ENCODE measurements around the gene THSD4. TPM values are rescaled to one million over a fixed set of nuclear protein-coding genes. Genes with fewer than 3 reads are reported as not detected.

Gene THSD4
- total and polyA plus RNA-seq, 2 of the 4 experiments (the other 2 are of a cell fraction): 25.5 to 31.1 TPM

DNA sequence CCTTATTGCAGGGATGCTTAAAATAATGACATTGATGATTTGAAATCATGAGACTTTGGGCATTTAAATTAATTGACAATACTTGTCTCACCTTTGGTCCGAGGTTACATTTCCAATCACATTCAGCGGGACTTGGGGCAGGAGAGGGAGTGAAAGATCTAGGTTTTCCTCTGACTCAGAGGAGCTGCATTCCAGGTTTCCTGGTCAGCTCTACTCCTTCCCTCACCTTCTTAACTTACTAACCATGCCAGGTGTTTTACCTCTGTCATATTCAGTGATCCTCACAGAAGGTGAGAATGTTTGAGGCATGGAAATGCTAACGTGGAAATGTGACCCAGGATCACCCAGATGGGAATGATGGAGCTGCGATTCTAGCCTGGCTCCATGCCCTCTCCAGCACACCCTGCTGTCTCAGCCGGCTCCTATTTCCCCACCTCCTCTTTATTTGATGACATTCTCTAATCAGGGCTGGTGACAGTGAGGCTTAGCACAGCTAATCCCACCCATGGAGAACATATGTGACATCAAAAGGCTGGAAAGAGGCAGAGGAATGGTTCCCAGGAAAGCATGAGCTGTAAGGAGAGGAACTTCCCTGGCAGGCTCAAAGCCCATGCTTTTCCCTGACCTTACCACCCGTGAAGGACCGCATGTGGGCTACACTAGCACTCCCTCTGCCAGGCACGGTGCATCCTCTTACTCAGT lies 38.7 kb downstream of the THSD4 start:
- Histone ChIP-seq H4K8ac (ENCODE audit: low read depth in 2 of 2, low read length in 2 of 2) (no peak overlapping the region), H2AFZ (replicated peaks; ENCODE audit: low read length, poor library complexity) (no peak overlapping the region), H3K27ac (ENCODE audit: insufficient read depth, low read length) (no peak overlapping the region), H3K9me3 (ENCODE audit: control insufficient read depth, insufficient read depth, low read length) (no peaks in the 10 kb centered on the region), H2BK120ac (ENCODE audit: low read depth, low read length) (no peak overlapping the region), H3K4ac (ENCODE audit: low read depth, low read length) (no peak overlapping the region), H2BK15ac (ENCODE audit: low read depth, low read length) (no peak overlapping the region), H3K18ac (ENCODE audit: low read depth, low read length) (no peak overlapping the region), H3K36me3 (ENCODE audit: control insufficient read depth, insufficient read depth, low read length) (peaks cover 23% of the 10 kb centered on the region), H2AK9ac (replicated peaks; ENCODE audit: low read depth, low read length, poor library complexity) (no peak overlapping the region), H2AK5ac (ENCODE audit: low read depth, low read length) (no peak overlapping the region), H2BK5ac (ENCODE audit: low read depth, low read length, poor library complexity, severe bottlenecking) (no peak overlapping the region), H3K9ac (ENCODE audit: low read depth, low read length) (no peak overlapping the region), H3K4me1 (ENCODE audit: control insufficient read depth, insufficient read depth, low read length) (peaks cover 20% of the 10 kb centered on the region), H3K79me1 (ENCODE audit: low read depth in 1 of 2, low read length in 2 of 2) (peaks cover 8 to 46% of the 10 kb centered on the region in 2 experiments; a peak in 3 of 4 replicates), H3K14ac (replicated peaks; ENCODE audit: low read depth, low read length) (0 out of 2 replicates have a peak overlapping the region, but pooled peaks have one; percentile 47), H3K23ac (ENCODE audit: low read depth, low read length) (no peak overlapping the region), H4K20me1 (ENCODE audit: insufficient read depth, low read length) (peaks cover 10% of the 10 kb centered on the region; the same call in 1 of the 2 replicates), H4K5ac (ENCODE audit: low read depth, low read length) (no peak overlapping the region), H3K4me2 (ENCODE audit: low read depth, low read length) (no peak overlapping the region), H4K91ac (ENCODE audit: insufficient read depth, low read depth, low read length) (no peak overlapping the region), H3K56ac (ENCODE audit: extremely low read depth, insufficient read depth, low read length) (no peak overlapping the region), H3K9me1 (ENCODE audit: insufficient read depth, low read length) (peaks cover 21% of the 10 kb centered on the region), H3K4me3 (ENCODE audit: insufficient read depth, low read depth, low read length) (no peak overlapping the region), H2BK20ac (ENCODE audit: low read depth, low read length) (no peak overlapping the region), H3K27me3 (ENCODE audit: control insufficient read depth, insufficient read depth, low read length) (no peaks in the 10 kb centered on the region)
- WGBS, 2 experiments (ENCODE audit: extremely low coverage in 2 of 2, insufficient read length in 1 of 2): no CpG with 5 or more reads among the region's 8 CpGs
- CTCF ChIA-PET: no interaction called here
- no peak for DNase-seq
- in situ Hi-C loops (cut with MboI; ENCODE audit: low sequenced_read_pairs): no loop called here
- intact Hi-C loops (cut with micrococcal nuclease): no loop called here
- no TSS peak for BruUV-seq (replicated peaks)
- POLR2A ChIA-PET (ENCODE audit: unreplicated experiment): no interaction called here
- TF ChIP-seq CEBPB (IDR thresholded peaks at IDR 0.05; ENCODE audit: low read depth, low read length) (no peak), RFX5 (IDR thresholded peaks at IDR 0.05; ENCODE audit: low read depth, low read length) (no peak), CHD1 (IDR thresholded peaks at IDR 0.05; ENCODE audit: low read depth, low read length) (no peak), MXI1 (IDR thresholded peaks at IDR 0.05; ENCODE audit: borderline replicate concordance, low read depth, low read length) (no peak), SMC3 (IDR thresholded peaks at IDR 0.05; ENCODE audit: low read depth, low read length) (no peak), MAZ (IDR thresholded peaks at IDR 0.05; ENCODE audit: borderline replicate concordance, low read depth, low read length) (no peak), POLR2A (IDR thresholded peaks at IDR 0.05; ENCODE audit: low read depth, low read length) (no peak), MAFK (IDR thresholded peaks at IDR 0.05; ENCODE audit: low read depth, low read length) (no peak), RAD21 (IDR thresholded peaks at IDR 0.05; ENCODE audit: low read length) (no peak), BHLHE40 (IDR thresholded peaks at IDR 0.05; ENCODE audit: low read depth, low read length) (no peak), RCOR1 (IDR thresholded peaks at IDR 0.05; ENCODE audit: insufficient replicate concordance, low read length) (no peak), NFE2L2 (IDR thresholded peaks at IDR 0.05; ENCODE audit: low read depth, low read length) (no peak), FOS (IDR thresholded peaks at IDR 0.05; ENCODE audit: low read depth, low read length) (no peak)
- TF ChIP-seq, protein P1, sequence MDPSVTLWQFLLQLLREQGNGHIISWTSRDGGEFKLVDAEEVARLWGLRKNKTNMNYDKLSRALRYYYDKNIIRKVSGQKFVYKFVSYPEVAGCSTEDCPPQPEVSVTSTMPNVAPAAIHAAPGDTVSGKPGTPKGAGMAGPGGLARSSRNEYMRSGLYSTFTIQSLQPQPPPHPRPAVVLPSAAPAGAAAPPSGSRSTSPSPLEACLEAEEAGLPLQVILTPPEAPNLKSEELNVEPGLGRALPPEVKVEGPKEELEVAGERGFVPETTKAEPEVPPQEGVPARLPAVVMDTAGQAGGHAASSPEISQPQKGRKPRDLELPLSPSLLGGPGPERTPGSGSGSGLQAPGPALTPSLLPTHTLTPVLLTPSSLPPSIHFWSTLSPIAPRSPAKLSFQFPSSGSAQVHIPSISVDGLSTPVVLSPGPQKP (IDR thresholded peaks at IDR 0.05; ENCODE audit: borderline replicate concordance, low read depth, low read length): no peak
- TF ChIP-seq, protein P2, sequence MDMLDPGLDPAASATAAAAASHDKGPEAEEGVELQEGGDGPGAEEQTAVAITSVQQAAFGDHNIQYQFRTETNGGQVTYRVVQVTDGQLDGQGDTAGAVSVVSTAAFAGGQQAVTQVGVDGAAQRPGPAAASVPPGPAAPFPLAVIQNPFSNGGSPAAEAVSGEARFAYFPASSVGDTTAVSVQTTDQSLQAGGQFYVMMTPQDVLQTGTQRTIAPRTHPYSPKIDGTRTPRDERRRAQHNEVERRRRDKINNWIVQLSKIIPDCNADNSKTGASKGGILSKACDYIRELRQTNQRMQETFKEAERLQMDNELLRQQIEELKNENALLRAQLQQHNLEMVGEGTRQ (IDR thresholded peaks at IDR 0.05; ENCODE audit: low read depth, low read length): no peak
- TF ChIP-seq, protein P3, sequence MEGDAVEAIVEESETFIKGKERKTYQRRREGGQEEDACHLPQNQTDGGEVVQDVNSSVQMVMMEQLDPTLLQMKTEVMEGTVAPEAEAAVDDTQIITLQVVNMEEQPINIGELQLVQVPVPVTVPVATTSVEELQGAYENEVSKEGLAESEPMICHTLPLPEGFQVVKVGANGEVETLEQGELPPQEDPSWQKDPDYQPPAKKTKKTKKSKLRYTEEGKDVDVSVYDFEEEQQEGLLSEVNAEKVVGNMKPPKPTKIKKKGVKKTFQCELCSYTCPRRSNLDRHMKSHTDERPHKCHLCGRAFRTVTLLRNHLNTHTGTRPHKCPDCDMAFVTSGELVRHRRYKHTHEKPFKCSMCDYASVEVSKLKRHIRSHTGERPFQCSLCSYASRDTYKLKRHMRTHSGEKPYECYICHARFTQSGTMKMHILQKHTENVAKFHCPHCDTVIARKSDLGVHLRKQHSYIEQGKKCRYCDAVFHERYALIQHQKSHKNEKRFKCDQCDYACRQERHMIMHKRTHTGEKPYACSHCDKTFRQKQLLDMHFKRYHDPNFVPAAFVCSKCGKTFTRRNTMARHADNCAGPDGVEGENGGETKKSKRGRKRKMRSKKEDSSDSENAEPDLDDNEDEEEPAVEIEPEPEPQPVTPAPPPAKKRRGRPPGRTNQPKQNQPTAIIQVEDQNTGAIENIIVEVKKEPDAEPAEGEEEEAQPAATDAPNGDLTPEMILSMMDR (conservative IDR thresholded peaks at IDR 0.05; ENCODE audit: low read depth, low read length): no peak
- dilution Hi-C loops (cut with HindIII; ENCODE audit: low sequenced_read_pairs, unreplicated experiment): no loop called here
- no peak for ATAC-seq (ENCODE audit: low read depth)

Data from IMR-90 (cell line).